Left kidney (tissue), 2 donors: Measurements from ENCODE around the gene TFDP3. TPM values are rescaled to one million over a fixed set of nuclear protein-coding genes. Genes with fewer than 3 reads are reported as not detected.

ENCODE experiments used
- DNase-seq: peaks from one replicate; pipeline ENCODE4 v3.0.0-alpha.2; 2013
- polyA plus RNA-seq: library from polyadenylated mRNA; unstranded; fragments of 120-200 nt; gene quantifications from one replicate; pipeline ENCODE4 v1.2.1, GENCODE V29; 2013; ENCODE audit not compliant: insufficient read length

TFDP3 gene
- polyA plus RNA-seq, 1 donor = not detected

DNA sequence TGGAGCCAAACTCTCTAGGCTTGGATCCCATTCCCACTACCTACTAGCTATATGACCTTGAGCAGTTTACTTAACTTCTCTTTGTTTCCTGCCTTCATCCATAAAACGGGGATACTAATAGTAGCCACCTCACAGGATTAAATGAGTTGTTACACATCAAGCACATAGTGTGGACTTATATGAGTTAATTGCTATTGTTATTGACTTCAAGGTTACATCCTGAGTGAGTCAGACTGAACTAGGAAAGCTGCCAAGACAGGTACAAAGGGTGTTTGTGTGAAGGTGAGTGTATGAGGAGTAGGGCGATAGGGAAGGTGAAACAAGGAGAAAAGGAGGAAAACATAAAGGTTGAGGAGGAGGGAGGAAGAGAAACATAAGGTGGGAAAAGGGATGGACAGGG lies 32.2 kb downstream of the TFDP3 start:
- no peak for DNase-seq

DNA sequence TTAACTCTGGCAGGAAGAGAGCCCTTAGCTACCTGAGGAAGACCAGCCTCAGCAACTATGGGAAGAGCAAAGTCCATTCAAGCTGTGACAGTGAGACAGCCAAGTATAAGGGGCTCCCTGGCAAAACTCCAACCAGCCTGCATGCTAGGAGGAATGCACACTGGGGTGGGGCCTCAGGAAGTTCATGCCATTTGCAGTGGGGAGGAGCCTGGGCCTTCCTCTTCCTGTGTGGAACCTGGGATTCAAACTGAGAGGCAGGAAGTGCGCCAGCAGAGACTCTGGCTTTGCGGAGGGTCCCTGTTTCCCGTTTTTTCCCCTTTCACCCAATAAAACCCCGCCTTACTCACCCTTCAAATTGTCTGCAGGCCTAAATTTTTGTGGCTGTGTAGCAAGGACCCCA lies 33.0 kb downstream of the TFDP3 start:
- no peak for DNase-seq

GRCh38 chrX:133183806-133184205 lies 34.3 kb downstream of the TFDP3 start:
- no peak for DNase-seq

DNA sequence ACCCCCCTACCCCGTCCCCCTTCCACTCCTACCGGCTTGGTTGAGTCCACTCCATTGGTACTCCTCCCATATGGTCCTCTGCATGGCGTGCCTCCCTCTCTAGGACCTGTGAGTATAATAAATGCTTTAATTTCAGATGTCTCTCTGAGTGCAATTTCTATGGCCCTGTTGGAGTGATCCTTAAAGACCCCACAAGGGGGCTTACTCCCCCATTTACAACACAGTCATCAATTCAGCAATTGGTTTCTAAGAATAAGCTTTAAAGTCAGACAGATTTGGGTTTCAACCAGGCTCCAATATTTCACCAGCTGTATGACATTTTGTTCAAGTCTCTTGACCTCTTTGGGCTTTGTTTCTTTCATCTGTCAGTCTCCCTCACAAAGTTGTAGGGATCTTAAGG lies 38.7 kb downstream of the TFDP3 start:
- no peak for DNase-seq

GRCh38 chrX:133177202-133177601 lies 41.0 kb downstream of the TFDP3 start:
- DNase-seq = no peak

DNA sequence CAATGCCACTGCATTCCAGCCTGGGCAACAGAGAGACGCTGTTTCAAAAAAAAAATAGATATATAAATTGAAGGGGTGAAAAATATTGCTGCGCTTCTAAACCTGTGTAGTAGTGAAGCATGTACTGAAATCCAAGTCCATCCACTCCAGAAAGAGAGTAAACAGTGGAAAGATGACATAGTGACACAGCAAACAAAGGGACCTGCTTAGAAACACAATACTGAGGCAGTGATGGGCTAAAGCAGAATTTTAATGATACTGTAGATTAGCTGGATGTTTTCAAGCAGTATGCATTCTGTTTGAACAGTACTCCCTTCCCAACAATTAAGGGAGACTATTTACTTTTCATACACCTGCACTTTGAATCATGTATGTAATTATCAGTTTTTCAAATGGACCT lies 42.5 kb downstream of the TFDP3 start:
- no peak for DNase-seq

DNA sequence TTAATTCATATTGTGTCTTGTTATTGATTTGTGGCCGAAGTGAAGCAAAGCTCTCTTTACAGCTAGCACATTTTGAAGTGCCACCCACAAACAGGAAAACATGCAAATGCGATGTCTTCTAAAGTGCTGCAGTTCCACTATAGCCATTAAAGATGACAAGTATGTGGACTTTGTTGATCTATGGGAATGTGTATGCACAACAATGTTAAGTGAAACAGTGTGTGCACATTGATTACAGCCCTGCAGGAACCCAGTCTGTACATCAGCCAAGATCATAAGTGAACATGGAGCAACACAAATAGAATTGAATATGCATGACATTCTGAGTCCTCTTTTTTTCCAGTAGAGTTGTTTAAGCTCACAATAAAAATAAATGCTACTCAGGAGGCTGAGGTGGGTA lies 43.0 kb downstream of the TFDP3 start:
- DNase-seq = no peak

- DNase-seq = peak; percentile 10
These were observed 46.0 kb downstream of the TFDP3 start for GRCh38 chrX:133171962-133172708.

Other genes starting within 250 kb of the TFDP3 start
- not detected for gene USP26, start 121.2 kb downstream of the TFDP3 start, polyA plus RNA-seq
- gene GPC4, start 197.1 kb upstream of the TFDP3 start, polyA plus RNA-seq = 20.3 TPM